Fibroblast of lung (primary cell): Measurements from ENCODE around the gene ZNF618. TPM values are rescaled to one million over a fixed set of nuclear protein-coding genes. Genes with fewer than 3 reads are reported as not detected.

ENCODE experiments used
- DNase-seq, 2 donors: peaks; one replicate each; pipeline versions ENCODE4 v3.0.0 to v3.0.0-alpha.2; 2010; ENCODE audit warnings: low read depth in 2 of 2
- H2AFZ ChIP-seq: 2 replicates; pipeline ENCODE4 v1.5.1; 2012; ENCODE audit warnings: low read length, control low read depth, inconsistent platforms
- H3K27ac ChIP-seq: 2 replicates; pipeline ENCODE4 v1.5.1; 2011; ENCODE audit warnings: low read length, control low read depth; ENCODE audit not compliant: insufficient read depth
- H3K27me3 ChIP-seq: 2 replicates; pipeline ENCODE4 v1.5.1; 2011; ENCODE audit warnings: mild to moderate bottlenecking, low read length; ENCODE audit not compliant: control insufficient read depth, insufficient read depth
- H3K36me3 ChIP-seq: 2 replicates; pipeline ENCODE4 v1.5.1; 2011; ENCODE audit warnings: low read length; ENCODE audit not compliant: control insufficient read depth, insufficient read depth
- H3K4me1 ChIP-seq: 2 replicates; pipeline ENCODE4 v1.5.1; 2011; ENCODE audit warnings: low read length; ENCODE audit not compliant: control insufficient read depth, insufficient read depth; ENCODE audit errors: extremely low read depth
- H3K4me2 ChIP-seq: 2 replicates; pipeline ENCODE4 v1.5.1; 2011; ENCODE audit warnings: low read length, control low read depth; ENCODE audit not compliant: insufficient read depth; ENCODE audit errors: extremely low read depth
- H3K4me3 ChIP-seq, 4 experiments: fragments of 200-600 bp in 1 of 4; sonication (generic) in 1 of 4; replicated peaks in 1 of 4; 2 replicates each; pipeline ENCODE4 v1.5.1; 2011 to 2016; ENCODE audit warnings: low read length in 4 of 4, low read depth in 3 of 4, mild to moderate bottlenecking in 3 of 4, control low read depth in 2 of 4, inconsistent platforms in 1 of 4, mixed read lengths in 1 of 4; ENCODE audit not compliant: insufficient read depth in 1 of 4; ENCODE audit errors: control extremely low read depth in 1 of 4
- H3K79me2 ChIP-seq: 2 replicates; pipeline ENCODE4 v1.5.1; 2012; ENCODE audit warnings: mild to moderate bottlenecking, low read length, inconsistent platforms; ENCODE audit not compliant: control insufficient read depth, insufficient read depth
- H3K9ac ChIP-seq: 2 replicates; pipeline ENCODE4 v1.5.1; 2011; ENCODE audit warnings: mild to moderate bottlenecking, low read length, control low read depth; ENCODE audit not compliant: insufficient read depth
- H3K9me3 ChIP-seq: 2 replicates; pipeline ENCODE4 v1.5.1; 2012; ENCODE audit warnings: low read depth, low read length; ENCODE audit not compliant: control insufficient read depth, insufficient read depth
- H4K20me1 ChIP-seq: 2 replicates; pipeline ENCODE4 v1.5.1; 2011; ENCODE audit warnings: low read length; ENCODE audit not compliant: control insufficient read depth, insufficient read depth; ENCODE audit errors: extremely low read depth
- CTCF ChIP-seq, 2 donors: IDR thresholded peaks in 1 of 2; conservative IDR thresholded peaks in 1 of 2; 1 replicate in 1 of 2; 2 replicates in 1 of 2; pipeline ENCODE4 v1.5.1; 2011 to 2012; ENCODE audit warnings: low read length in 2 of 2, control low read depth in 1 of 2, inconsistent platforms in 1 of 2, low read depth in 1 of 2, mild to moderate bottlenecking in 1 of 2
- EZH2 ChIP-seq: IDR thresholded peaks from 2 replicates; pipeline ENCODE4 v1.5.1; 2012; ENCODE audit warnings: low read length, control low read depth, mild to moderate bottlenecking; ENCODE audit errors: missing control alignments
- polyA plus RNA-seq, 2 donors: library from polyadenylated mRNA; depleted of rRNA in 1 of 2; stranded (reverse) in 1 of 2; unstranded in 1 of 2; fragments of >200 nt; gene quantifications; 2 replicates each; pipeline ENCODE4 v1.2.1, GENCODE V29; 2011 to 2012; ENCODE audit warnings: missing spikeins in 1 of 2
- total RNA-seq: library from RNA; depleted of rRNA; stranded (reverse); fragments of >200 nt; gene quantifications from 2 replicates; pipeline ENCODE4 v1.2.1, GENCODE V29; 2014

ZNF618 gene
- total and polyA plus RNA-seq, 2 donors (not counting 1 experiment from before 2014, with no cell fraction given), result 6.6 to 8.6 TPM

GRCh38 chr9:114005371-114006154, 129.5 kb downstream of the ZNF618 start:
- DNase-seq, result no peak
- H3K4me1 ChIP-seq, result no peaks in the 10 kb centered on the region
- no peak overlapping the region for H2AFZ ChIP-seq

GRCh38 chr9:114006155-114006550, 130.0 kb downstream of the ZNF618 start:
- Histone ChIP-seq H3K9ac (no peak overlapping the region), H3K9me3 (no peaks in the 10 kb centered on the region), H3K4me2 (no peak overlapping the region), H3K79me2 (no peaks in the 10 kb centered on the region), H4K20me1 (no peaks in the 10 kb centered on the region), H2AFZ (no peak overlapping the region), H3K4me3 (no peak overlapping the region), H3K27me3 (no peaks in the 10 kb centered on the region), H3K36me3 (peaks cover 15% of the 10 kb centered on the region), H3K4me1 (no peaks in the 10 kb centered on the region), H3K27ac (no peak overlapping the region)
- TF ChIP-seq CTCF (conservative IDR thresholded peaks at IDR 0.05 in 1 of 2, IDR thresholded peaks at IDR 0.05 in 1 of 2; ENCODE audit: low read depth in 1 of 2, low read length in 2 of 2), result no peak
- no peak for TF ChIP-seq EZH2
- DNase-seq, result no peak

More at GRCh38 chr9:114005371-114006154, 129.5 kb downstream of the ZNF618 start:
- Histone ChIP-seq H3K4me3 (no peak overlapping the region), H3K27ac (no peak overlapping the region), H3K36me3 (peaks cover 15% of the 10 kb centered on the region), H3K4me2 (no peak overlapping the region), H3K9me3 (no peaks in the 10 kb centered on the region), H3K9ac (no peak overlapping the region), H3K79me2 (no peaks in the 10 kb centered on the region), H3K27me3 (no peaks in the 10 kb centered on the region), H4K20me1 (no peaks in the 10 kb centered on the region)
- TF ChIP-seq EZH2 (no peak), CTCF (conservative IDR thresholded peaks at IDR 0.05 in 1 of 2, IDR thresholded peaks at IDR 0.05 in 1 of 2; ENCODE audit: low read depth in 1 of 2, low read length in 2 of 2) (no peak)

- no peak overlapping the region for H3K27ac ChIP-seq
- H3K4me3 ChIP-seq, result no peak overlapping the region
- H3K9ac ChIP-seq, result no peak overlapping the region
- no peak for DNase-seq
- no peaks in the 10 kb centered on the region for H3K79me2 ChIP-seq
- no peak for TF ChIP-seq CTCF (conservative IDR thresholded peaks at IDR 0.05 in 1 of 2, IDR thresholded peaks at IDR 0.05 in 1 of 2; ENCODE audit: low read depth in 1 of 2, low read length in 2 of 2)
- TF ChIP-seq EZH2, result no peak
- no peaks in the 10 kb centered on the region for H4K20me1 ChIP-seq
- H3K4me1 ChIP-seq, result no peaks in the 10 kb centered on the region
- peaks cover 12% of the 10 kb centered on the region for H3K36me3 ChIP-seq
- H3K9me3 ChIP-seq, result no peaks in the 10 kb centered on the region
- no peak overlapping the region for H3K4me2 ChIP-seq
- no peak overlapping the region for H2AFZ ChIP-seq
- H3K27me3 ChIP-seq, result no peaks in the 10 kb centered on the region
Observed at GRCh38 chr9:114006931-114007691, 131.0 kb downstream of the ZNF618 start.
